NK-92 (cell line): ENCODE results near the gene KRT79.

Source experiments
- DNase-seq: peaks from one replicate; lab custom pipeline; 2025; ENCODE audit not compliant: unreplicated experiment; lab: John Stamatoyannopoulos, UW

Gene KRT79

DNA sequence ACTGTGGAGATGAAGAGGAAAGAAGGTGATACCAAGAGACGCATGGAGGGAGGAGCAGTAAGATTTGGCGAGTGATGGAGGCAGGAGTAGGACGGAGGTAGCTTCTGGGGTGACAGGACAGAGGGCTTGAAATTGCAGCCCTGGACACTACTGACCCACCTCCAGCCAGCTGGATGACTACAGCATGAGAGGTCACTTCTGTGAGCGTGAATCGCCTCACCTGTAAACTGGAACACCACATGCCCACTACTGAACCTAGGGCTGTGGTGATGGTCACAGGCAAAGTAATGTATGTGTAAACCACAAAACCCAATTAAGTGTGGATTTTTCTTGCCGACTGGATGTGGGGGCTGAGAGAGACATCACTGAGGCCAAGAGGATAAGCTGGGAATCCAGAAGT is 13.6 kb downstream of the KRT79 start:
- DNase-seq = no peak

DNA sequence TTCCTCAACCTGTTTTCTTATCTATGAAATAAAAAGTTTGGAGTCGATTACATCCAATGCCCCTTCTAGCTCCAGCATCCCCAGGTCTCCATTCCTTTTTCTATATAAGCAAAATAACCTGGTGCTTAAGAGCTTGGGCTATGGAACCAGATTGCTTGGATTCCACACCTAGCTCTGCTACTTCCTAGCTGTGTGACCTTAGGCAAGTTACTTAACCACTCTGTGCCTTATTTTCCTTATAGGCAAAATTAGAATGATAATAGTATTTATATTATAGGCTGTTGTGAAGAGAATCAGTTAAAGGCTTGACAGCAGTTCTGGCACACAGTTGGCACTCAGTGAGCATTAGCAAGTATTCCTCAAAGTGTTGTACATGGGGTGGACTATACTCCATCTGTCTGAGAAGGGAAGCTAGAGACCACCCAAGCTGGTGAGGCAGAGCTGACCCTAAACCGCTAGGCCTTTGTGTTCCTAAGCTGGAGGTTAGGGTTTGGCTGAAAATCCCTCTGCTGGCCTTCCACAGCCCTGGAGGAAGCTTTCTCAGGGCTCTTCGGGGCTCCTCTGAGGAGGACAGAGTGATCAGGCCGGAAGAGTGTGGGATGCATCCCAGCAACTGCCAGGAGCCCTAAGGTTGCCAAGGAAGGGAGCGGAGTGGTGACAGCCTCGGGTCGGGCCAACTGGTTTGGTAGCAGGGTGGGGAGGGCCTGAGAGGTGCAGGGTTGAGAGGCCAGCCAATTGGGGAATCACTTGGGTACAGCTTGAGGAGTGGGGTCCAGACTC is 14.2 kb downstream of the KRT79 start:
- DNase-seq = no peak

DNA sequence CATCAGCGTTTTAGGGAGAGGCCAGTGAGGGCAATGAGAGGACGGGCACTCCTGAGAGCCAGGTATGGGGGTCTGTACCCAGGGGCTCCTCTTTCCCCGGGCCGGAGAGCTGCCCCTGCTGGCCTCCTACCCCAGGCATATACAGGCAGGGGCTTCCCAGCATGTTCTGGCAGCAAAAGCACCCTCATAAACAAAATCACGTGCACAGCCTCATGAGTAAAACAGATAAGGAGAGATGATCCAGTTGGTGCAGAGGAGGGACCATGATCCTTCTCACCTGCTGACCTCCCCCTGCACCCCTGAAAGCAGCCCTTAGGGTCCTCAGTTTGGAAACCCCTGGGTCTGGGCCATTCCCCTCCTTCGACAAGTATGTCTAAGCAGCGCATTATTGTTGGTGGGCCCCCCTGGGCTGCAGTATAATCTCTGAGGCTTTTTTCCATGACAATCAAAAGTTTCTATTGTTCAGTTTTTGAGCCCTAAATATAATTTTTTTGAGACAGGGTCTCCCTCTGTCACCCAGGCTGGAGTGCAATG is 15.2 kb downstream of the KRT79 start:
- no peak for DNase-seq

DNA sequence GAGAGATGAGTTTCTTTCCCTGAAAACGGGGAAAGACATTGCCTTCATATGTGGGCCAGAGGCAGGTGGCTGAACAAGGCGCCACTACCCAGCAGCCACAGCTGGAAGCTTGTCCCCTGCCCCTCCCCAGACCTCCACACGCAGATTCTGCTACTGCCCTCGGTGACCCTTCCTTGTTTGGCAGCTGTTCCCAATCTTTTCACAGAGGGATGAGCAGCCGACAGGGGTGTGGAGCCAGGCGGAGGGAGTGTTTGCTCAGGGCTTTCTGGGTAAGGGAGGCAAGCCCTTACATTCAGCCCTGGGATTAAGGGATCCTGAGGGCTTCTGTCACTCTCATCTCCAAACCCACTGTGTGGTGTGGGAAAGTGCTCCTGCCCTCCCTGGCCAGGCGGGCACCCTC is 15.7 kb downstream of the KRT79 start:
- DNase-seq = no peak

DNA sequence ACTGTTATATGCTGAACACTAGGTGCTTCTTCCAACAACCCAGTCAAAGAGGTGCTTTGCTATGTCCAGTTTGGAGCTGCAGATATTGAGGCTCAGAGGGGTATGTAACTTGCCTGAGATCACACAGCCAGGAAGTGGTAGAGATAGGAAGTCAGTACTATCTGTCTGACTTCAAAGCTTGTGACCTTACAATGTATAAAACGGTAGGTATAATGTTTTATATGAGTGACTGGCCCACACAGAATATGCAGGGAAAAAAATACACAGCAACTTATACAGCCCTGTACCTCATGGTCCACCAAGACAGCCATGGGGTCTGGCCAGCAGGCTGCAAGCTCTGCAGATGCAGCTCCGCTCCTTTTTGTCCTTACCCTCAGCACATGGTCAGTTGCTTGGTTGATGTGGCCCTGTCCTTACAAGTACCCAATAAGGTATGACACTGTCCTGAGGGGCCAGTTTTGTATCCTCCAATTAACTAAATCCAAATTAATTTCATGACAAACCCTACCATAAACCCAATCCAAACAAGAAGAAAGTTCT is 16.3 kb downstream of the KRT79 start:
- no peak for DNase-seq

DNA sequence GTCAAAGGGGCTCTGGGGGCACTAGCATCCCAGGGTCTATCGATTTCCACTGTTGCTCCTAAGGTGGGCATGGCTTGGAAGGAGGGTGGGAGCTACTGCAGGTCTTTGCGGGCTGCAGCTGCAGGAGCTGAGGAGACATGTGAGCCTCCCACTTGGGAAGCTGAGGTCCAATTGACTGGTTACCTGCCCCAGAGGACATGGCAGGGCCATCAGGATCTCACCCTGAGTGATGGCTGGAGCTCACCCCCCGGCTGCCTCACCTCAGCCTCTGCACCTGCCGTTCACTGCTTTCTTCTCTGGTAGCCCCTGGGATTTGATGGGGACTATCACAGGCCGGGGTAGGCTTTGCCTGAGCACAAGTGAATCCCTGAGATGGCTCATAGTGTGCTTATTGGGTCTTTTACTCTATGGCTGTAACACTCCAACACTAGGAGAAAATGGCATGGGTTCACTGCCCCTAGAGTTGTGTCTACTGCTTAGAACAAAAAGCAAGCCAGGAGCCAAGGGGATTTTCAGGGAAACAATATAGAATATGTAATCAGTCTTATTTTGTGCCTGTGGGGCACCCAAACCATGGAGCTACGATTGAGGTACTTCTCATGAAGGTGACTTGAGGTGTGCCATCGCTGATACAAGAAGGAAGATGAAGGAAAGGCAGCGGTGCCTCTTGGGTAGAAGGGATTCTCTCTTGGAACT is 17.0 kb downstream of the KRT79 start:
- no peak for DNase-seq

DNA sequence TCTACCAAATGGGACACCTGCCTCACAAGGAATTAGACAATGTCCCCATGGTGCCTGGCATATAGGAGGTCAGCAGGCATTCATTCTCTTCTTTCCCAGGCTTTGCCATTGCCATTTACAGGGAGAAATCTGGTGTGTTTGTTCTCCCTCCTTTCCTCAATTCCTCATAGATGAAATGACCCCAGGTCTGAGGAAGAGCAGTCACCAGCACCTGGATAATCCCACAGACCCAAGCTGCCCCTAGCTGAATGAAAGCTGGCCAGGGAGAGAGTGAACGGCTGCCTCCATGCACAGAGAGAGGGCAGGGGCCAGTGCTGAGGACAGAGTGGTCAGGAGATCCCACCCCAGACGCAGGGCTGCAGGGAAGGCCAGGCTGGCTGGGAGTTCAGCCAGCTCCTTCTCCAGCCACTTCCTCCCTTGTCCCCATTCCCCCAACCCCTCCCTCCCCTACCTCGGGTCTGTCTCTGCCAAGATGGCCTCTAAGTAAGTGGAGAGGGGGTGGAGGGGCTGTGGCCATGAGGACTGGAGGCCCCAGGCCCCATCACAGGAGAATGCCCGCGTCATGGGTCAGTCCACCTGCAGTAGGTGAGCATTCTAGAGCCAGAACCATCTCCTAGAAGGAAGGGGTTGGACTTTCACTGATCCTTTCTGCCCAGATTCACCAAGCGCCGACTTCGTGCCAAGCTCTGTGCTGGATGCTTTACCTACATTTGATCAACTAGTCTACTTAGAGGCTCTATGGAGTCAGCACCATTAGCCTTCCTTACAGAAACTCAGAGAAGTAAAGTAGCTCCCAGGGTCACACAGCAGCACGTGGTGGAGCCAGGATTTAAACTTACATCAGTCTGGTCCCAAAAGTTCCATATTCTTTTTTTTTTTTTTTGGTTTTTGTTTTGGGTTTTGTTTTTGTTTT is 18.2 kb downstream of the KRT79 start:
- DNase-seq = no peak

DNA sequence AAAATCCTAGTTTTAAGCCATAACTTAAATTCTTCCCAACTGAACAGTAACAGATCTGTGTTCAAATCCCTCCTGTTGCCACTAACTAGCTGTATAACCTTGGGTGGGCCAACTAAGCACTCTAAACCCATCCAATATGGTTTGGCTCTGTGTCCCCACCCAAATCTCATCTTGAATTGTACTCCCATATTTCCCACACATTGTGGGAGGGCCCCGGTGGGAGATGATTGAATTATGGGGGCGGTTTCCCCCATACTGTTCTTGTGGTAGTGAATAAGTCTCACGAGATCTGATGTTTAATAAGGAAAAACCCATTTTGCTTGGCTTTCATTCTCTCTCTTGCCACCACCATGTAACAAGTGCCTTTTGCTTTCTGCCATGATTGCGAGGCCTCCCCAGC is 18.9 kb downstream of the KRT79 start:
- no peak for DNase-seq

DNA sequence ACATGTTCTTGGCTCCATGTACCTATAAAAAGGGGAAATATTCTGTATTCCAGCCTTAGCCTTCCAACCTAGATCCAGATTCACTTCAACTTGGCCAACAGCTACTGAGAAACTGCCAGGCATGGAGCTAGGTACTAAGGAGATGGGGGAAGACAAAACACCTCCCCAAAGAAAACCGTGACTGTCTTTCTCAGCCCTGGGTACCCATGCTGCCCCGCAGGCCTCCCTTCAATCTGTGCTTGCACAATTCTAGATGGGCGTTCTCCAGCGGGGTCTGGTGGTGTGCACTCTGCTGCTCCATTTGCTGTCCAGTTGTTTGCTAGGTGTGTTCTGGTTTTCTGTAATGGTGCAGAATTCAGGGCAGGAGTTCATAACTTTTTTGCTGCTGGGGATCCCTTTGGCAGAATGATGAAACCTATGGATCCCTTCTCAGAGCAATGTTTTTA is 19.4 kb downstream of the KRT79 start:
- no peak for DNase-seq

DNA sequence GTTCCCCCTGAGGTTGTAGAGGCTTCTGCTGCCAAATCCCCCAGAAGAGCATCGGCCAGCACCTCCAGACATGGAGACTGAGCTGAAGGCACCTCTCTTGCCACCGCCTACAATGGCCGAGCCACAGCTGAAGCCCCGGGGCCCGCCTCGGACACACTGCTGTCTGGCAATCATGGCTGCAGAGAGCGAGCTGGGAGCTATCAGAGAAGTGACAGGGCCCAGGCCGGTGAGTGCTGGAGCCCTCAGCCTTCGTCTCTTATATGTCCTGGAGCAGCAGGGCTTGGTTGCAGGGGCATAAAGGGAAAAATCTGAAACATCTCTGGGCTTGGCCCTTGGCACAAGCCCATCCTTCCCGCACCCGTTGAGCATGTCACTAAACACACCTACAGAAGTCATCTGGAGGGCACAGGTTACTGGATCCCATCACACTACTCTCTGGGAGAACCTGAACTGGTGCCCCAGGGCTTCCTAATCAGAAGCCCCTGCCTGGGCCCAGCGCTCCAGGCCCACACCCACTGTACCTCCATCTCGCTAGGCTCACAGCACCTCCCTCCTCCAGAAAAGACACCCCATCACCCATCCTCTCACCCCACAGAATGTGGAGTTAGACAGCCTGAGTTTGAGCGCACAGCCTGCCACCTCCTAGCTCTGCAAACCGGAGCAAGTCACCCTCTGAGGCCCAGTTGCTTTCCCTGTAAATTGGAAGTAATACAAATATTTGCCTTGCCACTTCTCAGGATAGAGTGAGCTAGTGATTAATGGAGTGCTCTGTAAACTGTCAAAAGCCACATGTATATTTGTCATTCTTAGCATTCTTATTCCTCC is 20.0 kb downstream of the KRT79 start, which contains the start of gene KRT4:
TSS of gene KRT4 (minus strand) at position 232 of the 825 bp plus-strand sequence. CDS start at position 174, 58 bp downstream.
- no peak for DNase-seq

DNA sequence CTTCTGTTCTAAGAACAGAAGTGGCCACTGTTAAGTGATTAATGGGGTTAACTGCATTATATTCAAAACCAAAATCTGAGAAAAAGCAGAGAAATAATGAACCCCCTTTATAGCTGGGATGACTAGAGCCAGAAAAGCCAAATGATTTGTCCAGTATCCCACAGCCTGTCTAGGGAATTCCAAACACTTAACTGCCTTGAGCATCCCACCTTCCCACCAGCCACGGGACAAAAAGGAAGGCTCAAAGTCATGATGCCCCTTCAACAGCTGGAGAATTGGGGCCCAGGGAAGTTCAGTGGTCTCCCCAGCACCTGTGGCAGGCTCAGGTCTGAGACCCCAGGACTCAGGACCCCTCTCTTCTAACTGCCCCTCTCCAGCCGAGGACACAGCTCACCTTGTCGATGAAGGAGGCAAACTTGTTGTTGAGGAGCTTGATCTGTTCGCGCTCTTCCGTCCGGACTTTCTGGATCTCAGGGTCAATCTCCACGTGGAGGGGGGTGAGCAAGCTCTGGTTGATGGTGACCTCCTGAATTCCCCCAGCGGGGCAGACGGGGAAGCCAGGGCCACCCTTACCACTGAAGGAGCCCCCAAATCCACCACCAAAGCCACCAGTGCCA is 20.8 kb downstream of the KRT79 start:
- no peak for DNase-seq

DNA sequence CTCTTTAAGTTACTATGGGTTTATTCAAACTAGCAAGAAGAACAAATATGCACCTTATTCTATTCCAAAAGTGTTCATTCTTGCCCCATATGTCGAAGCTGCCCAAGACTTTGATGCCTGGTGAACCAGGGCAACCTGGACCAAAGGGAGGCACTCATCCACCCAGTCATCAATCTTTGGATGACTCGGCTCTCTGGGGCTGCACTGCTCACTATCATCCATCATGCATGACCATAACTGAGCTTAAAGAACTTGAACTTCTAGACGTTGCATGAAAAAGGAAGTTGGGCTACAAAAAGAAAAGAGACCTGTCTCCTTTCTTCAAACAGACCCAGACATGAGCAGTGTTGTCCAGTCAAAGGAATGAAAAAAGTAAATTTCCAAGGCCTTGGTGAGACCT is 21.4 kb downstream of the KRT79 start:
- no peak for DNase-seq

DNA sequence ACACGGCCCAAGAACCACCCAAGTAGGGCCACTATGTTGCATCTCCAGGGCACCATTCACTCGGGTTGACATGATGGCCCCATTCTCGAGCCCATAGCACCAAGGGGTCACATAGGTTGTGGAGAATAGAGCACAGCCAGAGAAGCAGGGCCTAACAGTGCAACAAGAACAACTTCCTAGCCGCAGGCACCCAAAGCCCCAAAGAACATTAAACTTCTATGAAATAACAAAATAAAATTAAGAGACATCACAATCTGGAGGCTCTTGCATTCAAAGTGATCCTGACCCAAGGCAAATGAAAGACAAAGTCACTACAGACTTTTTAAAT is 22.1 kb downstream of the KRT79 start:
- no peak for DNase-seq

DNA sequence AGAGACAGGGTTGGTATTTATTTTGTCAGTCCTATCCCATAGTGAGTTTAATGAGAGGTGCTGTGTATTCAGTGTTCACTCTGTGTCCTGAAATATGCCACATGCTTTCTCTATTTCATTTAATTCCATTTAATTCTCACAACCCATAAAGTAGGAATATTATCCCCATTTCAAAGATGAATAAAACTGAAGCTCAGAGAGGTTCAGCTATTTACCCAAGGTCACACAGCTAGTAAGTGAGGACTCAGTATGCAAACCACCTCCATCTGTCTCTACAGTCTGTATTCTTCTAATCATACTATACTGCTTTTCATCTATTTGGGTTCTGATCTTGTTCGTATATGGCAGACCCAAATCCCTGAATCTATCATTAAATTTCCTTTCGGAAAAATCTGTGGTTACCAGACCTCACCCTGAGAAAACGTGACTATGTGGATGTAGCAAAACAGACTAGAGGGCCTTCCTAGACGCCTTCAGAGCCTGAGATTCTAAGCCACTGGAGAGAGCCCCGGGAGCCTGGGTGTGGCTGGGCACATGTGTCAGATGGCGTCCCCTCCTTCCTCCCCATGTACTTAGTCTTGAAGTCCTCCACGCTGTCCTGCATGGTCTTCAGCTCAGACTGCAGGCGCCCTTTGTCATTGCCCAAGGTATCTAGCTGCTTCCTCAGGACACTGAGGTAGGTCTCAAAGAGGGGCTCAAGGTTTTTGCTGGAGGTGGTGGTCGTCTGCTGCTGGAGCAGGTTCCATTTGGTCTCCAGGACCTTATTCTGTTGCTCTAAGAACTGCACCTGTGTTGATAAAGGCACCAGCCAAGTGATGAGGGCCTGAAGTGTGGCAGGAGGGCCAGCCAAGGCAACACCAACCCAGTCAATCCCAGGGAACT is 22.7 kb downstream of the KRT79 start:
- DNase-seq = no peak

DNA sequence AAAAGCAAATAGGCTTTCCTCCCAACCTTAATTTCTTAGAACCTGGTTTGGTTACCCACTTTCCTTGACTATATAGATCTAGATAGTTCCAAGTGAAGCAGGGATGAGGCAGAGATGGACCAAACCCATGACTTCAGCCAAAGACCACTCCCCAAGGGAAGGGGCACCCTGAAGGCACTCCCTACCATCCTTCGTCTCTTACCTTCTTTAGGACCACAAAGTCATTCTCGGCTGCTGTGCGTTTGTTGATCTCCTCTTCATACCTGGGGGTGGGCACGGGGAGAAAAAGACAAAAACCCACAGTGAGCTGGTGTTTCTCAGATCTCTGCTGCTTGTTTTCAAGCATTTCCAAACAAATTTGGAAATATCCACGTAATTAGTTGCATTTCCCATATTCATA is 23.6 kb downstream of the KRT79 start:
- no peak for DNase-seq

DNA sequence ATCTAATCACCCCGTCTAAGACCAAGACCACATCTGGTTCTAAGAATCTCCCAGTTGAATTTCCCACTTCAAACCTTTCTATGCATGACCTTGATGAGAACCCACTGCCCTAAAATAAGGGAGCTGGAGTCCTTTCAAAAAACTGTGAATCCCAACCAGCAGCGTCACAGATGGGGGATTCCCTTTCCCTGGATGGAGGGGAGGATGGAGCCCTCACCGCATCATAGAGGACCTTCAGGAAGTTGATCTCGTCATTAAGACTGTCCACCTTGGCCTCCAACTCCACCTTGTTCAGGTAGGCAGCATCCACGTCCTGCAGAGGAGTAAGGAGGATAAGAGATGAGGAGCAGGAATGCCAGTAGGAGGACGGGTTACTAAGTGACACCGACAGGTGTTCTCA is 24.9 kb downstream of the KRT79 start:
- DNase-seq = no peak

DNA sequence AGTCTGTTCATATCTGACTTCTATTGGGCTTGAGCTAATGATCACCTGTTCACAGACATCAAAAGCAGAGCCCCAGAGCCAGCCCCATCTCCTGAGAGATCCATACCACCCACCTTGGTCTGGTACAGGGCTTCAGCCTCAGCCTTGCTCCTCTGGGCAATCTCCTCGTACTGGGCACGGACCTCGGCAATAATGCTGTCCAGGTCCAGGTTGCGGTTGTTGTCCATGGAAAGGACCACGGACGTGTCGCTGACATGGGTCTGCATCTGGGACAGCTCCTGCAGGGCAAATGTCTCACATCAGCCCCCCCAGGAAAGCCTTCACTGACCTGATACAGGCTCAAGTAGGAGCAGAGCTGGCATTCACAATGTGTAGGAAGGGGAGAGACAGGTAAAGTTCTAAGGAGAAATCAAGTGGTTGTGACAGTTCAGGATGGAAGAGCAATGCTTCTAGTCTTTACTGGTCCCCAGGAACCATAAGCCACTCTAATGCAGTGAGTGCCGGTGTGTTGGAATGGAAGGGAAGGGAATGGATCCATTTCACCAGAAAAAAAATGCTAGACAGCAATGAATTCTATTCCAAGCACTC is 25.4 kb downstream of the KRT79 start:
- DNase-seq = no peak
